Astrocyte (in vitro differentiated cells and primary cell): Measurements from ENCODE around the gene ITPKB.

Source experiments
- CTCF ChIP-seq: IDR thresholded peaks from 2 replicates; pipeline ENCODE4 v1.5.1; 2011; ENCODE audit warnings: low read depth, mild to moderate bottlenecking, inconsistent platforms, low read length, moderate library complexity; ENCODE audit not compliant: insufficient read depth
- EZH2 ChIP-seq: IDR thresholded peaks from 2 replicates; pipeline ENCODE4 v1.6.1; 2012; ENCODE audit warnings: mild to moderate bottlenecking, low read length, inconsistent platforms; ENCODE audit not compliant: insufficient read depth

GRCh38 chr1:226632169-226632879 lies 106.8 kb downstream of the ITPKB start:
- no peak for TF ChIP-seq CTCF
- TF ChIP-seq EZH2, result no peak
